ENCODE data around the gene JMJD4. TPM values are rescaled to one million over a fixed set of nuclear protein-coding genes. Genes with fewer than 3 reads are reported as not detected.

Gene JMJD4
- total and polyA plus RNA-seq, 2 of the 8 experiments (the other 6 are each of a cell fraction or from before 2014, with no cell fraction given), result 13.2 to 23.3 TPM

GRCh38 chr1:227741166-227741870 is 6.2 kb upstream of the JMJD4 start:
- H2BK5ac ChIP-seq (ENCODE audit: low read depth, low read length), result no peak overlapping the region
- H2BK20ac ChIP-seq (ENCODE audit: low read length), result no peak overlapping the region
- H2BK120ac ChIP-seq (replicated peaks; ENCODE audit: low read depth, low read length), result no peak overlapping the region
- 0 out of 8 replicates have a peak, but pooled peaks cover 0 to 2% (median 0%) of the 10 kb centered on the region in 4 experiments for H3K36me3 ChIP-seq (ENCODE audit: control insufficient read depth in 2 of 4, insufficient read depth in 4 of 4, low read length in 3 of 4)
- TF ChIP-seq RBBP5 (IDR thresholded peaks at IDR 0.05; ENCODE audit: borderline replicate concordance, low read depth, low read length) (no peak), YY1 (IDR thresholded peaks at IDR 0.05; ENCODE audit: low read depth, low read length) (no peak), KDM5A (IDR thresholded peaks at IDR 0.05; ENCODE audit: low read length) (no peak), PHF8 (conservative IDR thresholded peaks at IDR 0.05; ENCODE audit: low read depth, low read length) (no peak), SP2 (IDR thresholded peaks at IDR 0.05; ENCODE audit: low read length) (no peak), NANOG (IDR thresholded peaks at IDR 0.05; ENCODE audit: insufficient read depth, low read depth, low read length, poor library complexity, severe bottlenecking) (no peak), POLR2A (IDR thresholded peaks at IDR 0.05; ENCODE audit: control extremely low read depth in 1 of 2, low read depth in 2 of 2, low read length in 2 of 2) (no peak)
- peaks cover 6 to 88% of the 10 kb centered on the region in 2 experiments; a peak in 3 of 4 replicates for H3K79me2 ChIP-seq (ENCODE audit: control insufficient read depth in 1 of 2, insufficient read depth in 2 of 2, low read length in 2 of 2)
- no peak overlapping the region for H2AK5ac ChIP-seq (ENCODE audit: low read depth, low read length)
- no peak overlapping the region for H3K18ac ChIP-seq (ENCODE audit: extremely low read depth, low read length)
- H3K14ac ChIP-seq (ENCODE audit: insufficient read length), result no peak overlapping the region
- no peak for FAIRE-seq
- no peak overlapping the region; a peak in 1 of 7 replicates for H3K9ac ChIP-seq (replicated peaks in 1 of 4; ENCODE audit: extremely low read depth in 1 of 4, low read depth in 3 of 4, low read length in 3 of 4)
- peaks cover 0 to 4% (median 0%) of the 10 kb centered on the region in 4 experiments; a peak in 1 of 7 replicates for H3K4me1 ChIP-seq (replicated peaks in 1 of 4; ENCODE audit: control insufficient read depth in 3 of 4, insufficient read depth in 4 of 4, low read length in 3 of 4)
- H4K5ac ChIP-seq (ENCODE audit: insufficient read length, low read depth, low read length), result no peak overlapping the region
- no peak overlapping the region for H2BK15ac ChIP-seq (ENCODE audit: low read length)
- peaks cover 21 to 41% of the 10 kb centered on the region in 2 experiments for H4K20me1 ChIP-seq (replicated peaks in 1 of 2; ENCODE audit: control insufficient read depth in 1 of 2, insufficient read depth in 2 of 2, low read length in 2 of 2)
- no peak for DNase-seq (ENCODE audit: low read depth in 1 of 2, low spot score in 2 of 2)
- H3K27me3 ChIP-seq (replicated peaks in 1 of 4; ENCODE audit: control insufficient read depth in 3 of 4, extremely low read depth in 1 of 4, insufficient read depth in 3 of 4, low read length in 3 of 4), result no peaks in the 10 kb centered on the region
- H3K79me1 ChIP-seq (ENCODE audit: low read depth, low read length), result peaks cover 47% of the 10 kb centered on the region
- WGBS, 2 experiments (ENCODE audit: extremely low coverage in 1 of 2, insufficient coverage in 1 of 2, insufficient read length in 1 of 2, insufficient replicate concordance in 2 of 2, low coverage in 1 of 2, low lambda C conversion rate in 2 of 2, missing lambda C conversion rate in 1 of 2), result 89% methylated on average over 17 of the region's 17 CpGs; no CpG with 5 or more reads in 1 of the 2 experiments
- no peak overlapping the region for H3K56ac ChIP-seq (replicated peaks; ENCODE audit: insufficient read length, low read depth, low read length)
- no peak overlapping the region for H4K91ac ChIP-seq (replicated peaks; ENCODE audit: insufficient read length, low read length)
- no peak overlapping the region for H3K4me3 ChIP-seq (ENCODE audit: extremely low read depth in 1 of 4, insufficient read depth in 2 of 4, low read depth in 3 of 4, low read length in 4 of 4)
- H3K23me2 ChIP-seq (ENCODE audit: low read depth, low read length), result no peaks in the 10 kb centered on the region
- H2AFZ ChIP-seq (ENCODE audit: low read length), result no peak overlapping the region
- H3K23ac ChIP-seq (ENCODE audit: insufficient read length), result no peak overlapping the region
- no peak overlapping the region for H2BK12ac ChIP-seq (ENCODE audit: low read depth, low read length)
- H3K9me3 ChIP-seq (ENCODE audit: insufficient read depth in 2 of 2, low read depth in 1 of 2, low read length in 1 of 2), result no peaks in the 10 kb centered on the region
- H3K4ac ChIP-seq (replicated peaks; ENCODE audit: insufficient read length, low read depth, low read length), result no peak overlapping the region
- H3K4me2 ChIP-seq (ENCODE audit: insufficient read depth in 1 of 2, low read depth in 2 of 2, low read length in 2 of 2), result no peak overlapping the region
- ChIA-PET POLR2A (ENCODE audit: partially characterized antibody) (no interaction called here), CTCF (ENCODE audit: partially characterized antibody) (interaction anchor here (0.6 to 2.8 kb wide), 4 partner anchors 8 to 981 kb away, joined by 3 to 9 read pairs (median 4); no protein-coding TSS in a partner anchor)
- H4K8ac ChIP-seq (ENCODE audit: extremely low read depth, insufficient read depth, low read length), result peak overlapping the region; percentile 17
- H3K27ac ChIP-seq (ENCODE audit: low read depth, low read length), result no peak overlapping the region

Data from H1 (cell line).